ENCODE measurements around the gene XRCC2.
"Not testable (repeated sequence)": the region's sequence is repeated elsewhere in the genome, so short reads cannot be mapped to it uniquely, and the experiment has no call there.

Gene XRCC2

DNA sequence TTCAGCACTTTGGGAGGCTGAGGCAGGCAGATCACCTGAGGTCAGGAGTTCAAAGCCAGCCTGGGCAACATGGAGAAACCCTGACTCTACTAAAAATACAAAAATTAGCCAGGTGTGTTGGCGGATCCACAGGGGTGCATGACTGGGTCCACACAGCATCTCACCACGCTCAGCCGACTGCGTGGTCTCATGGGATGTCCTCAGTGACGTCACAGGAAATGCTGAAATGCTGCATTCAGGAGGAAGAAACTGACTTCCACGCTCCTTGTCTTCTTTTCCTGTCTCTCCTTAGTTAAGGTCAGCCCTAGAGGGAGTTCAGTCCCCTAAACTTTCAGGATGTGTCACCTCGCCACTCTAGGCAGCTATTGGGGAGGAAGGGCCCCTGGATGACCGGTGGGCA lies 42.9 kb downstream of the XRCC2 start:
- no peak for DNase-seq (ENCODE audit: low read depth)
- TF ChIP-seq, protein P1, sequence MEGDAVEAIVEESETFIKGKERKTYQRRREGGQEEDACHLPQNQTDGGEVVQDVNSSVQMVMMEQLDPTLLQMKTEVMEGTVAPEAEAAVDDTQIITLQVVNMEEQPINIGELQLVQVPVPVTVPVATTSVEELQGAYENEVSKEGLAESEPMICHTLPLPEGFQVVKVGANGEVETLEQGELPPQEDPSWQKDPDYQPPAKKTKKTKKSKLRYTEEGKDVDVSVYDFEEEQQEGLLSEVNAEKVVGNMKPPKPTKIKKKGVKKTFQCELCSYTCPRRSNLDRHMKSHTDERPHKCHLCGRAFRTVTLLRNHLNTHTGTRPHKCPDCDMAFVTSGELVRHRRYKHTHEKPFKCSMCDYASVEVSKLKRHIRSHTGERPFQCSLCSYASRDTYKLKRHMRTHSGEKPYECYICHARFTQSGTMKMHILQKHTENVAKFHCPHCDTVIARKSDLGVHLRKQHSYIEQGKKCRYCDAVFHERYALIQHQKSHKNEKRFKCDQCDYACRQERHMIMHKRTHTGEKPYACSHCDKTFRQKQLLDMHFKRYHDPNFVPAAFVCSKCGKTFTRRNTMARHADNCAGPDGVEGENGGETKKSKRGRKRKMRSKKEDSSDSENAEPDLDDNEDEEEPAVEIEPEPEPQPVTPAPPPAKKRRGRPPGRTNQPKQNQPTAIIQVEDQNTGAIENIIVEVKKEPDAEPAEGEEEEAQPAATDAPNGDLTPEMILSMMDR (IDR thresholded peaks at IDR 0.05; ENCODE audit: insufficient read depth, low read depth, low read length, missing control alignments): no peak
- no peak overlapping the region for H3K4me3 ChIP-seq (ENCODE audit: low read length)

DNA sequence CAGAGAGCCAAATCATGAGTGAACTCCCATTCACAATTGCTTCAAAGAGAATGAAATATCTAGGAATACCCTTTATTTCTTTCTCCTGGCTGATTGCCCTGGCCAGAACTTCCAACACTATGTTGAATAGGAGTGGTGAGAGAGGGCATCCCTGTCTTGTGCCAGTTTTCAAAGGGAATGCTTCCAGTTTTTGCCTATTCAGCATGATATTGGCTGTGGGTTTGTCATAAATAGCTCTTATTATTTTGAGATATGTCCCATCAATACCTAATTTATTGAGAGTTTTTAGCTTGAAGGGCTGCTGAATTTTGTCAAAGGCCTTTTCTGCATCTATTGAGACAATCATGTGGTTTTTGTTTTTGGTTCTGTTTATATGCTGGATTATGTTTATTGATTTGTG lies 47.2 kb downstream of the XRCC2 start:
- not testable (repeated sequence) for H3K4me3 ChIP-seq (ENCODE audit: low read length); DNase-seq (ENCODE audit: low read depth)

DNA sequence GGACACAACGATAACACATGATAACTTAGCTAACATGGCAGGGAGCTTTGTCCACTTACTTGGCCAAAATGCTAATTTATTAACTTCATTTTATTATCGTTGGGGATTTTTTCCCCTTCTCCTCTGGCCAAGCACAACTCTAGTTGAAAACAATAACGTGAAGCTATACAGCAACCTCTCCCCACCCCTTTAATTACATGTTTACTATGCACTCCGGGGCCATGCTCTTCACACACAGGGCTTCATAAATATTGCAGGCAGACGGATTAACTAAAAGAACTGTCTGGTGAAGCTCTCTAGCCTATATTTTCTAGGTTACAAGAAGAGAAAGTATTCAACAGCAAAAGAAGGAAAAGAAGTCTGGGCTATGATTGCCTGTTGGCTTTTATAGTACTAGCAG lies 51.7 kb downstream of the XRCC2 start:
- no peak overlapping the region for H3K4me3 ChIP-seq (ENCODE audit: low read length)
- TF ChIP-seq, protein P1 (IDR thresholded peaks at IDR 0.05; ENCODE audit: insufficient read depth, low read depth, low read length, missing control alignments): no peak
- no peak for DNase-seq (ENCODE audit: low read depth)

DNA sequence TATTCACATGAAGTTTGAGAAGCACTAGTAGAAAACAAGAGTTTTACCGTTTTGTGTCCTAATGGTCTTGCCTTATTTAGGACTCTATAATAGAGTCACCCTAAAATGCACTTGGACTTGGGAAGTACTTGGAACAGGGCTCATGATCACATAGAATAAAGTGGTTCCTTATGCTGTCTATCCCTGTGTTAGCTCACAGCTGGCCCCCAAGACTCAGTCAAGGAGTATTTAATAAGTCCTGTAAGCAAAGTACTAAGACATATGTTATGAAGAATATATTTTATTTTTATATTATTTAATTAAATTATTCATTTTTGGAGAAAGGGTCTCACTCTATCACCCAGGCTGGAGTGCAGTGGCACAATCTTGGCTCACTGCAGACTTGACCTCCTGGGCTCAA lies 54.5 kb downstream of the XRCC2 start:
- no peak for DNase-seq (ENCODE audit: low read depth)
- H3K4me3 ChIP-seq (ENCODE audit: low read length): no peak overlapping the region
- TF ChIP-seq, protein P1 (IDR thresholded peaks at IDR 0.05; ENCODE audit: insufficient read depth, low read depth, low read length, missing control alignments): no peak

DNA sequence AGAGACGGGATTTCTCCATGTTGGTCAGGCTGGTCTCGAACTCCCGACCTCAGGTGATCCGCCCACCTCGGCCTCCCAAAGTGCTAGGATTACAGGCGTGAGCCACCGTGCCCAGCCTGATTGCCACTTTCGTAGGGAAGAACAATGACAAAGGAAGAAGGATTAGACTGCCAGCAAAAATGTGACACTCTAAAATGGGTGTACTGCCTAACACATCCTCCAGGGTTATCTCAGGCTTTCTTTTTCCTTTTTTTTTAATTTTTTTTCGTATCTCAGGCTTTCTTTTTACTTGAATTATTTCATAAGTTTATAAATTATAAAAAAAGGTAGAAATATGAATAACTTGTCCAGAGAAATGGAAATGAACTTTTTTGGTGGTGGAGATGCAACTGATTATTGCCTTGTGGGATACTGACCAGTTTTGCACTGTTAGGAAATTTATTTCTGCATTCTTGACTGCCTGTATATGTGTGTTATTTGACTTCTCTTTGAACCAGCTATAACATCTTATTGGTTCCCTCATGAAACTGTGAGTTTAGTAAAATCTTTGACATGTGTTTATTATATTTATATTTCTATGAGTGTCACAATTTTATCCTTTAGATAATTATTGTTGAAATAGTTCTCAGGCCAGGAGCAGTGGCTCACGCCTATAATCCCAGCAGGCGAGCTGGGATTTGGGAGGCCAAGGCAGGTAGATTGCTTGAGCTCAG lies 56.8 kb downstream of the XRCC2 start:
- TF ChIP-seq, protein P1 (IDR thresholded peaks at IDR 0.05; ENCODE audit: insufficient read depth, low read depth, low read length, missing control alignments): no peak
- no peak for DNase-seq (ENCODE audit: low read depth)
- no peak overlapping the region for H3K4me3 ChIP-seq (ENCODE audit: low read length)

DNA sequence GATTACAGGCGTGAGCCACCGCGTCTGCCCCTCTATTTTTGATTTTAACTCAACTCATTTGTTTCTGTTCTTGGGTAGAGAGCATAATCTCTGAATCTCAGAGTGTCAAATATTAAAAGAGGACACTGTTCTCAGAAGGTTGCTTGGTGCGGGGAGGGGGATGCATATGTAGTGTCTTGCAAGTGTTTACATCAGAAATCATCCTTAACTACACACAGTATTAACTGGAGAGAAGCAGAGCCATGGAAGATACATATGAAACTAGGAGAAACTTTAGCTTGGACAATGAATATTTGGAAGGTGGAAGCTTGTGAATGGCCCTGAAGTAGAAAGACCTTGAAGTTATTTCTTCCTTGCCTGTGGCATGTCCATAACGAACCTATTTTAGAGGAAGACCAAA lies 57.5 kb downstream of the XRCC2 start:
- TF ChIP-seq, protein P1 (IDR thresholded peaks at IDR 0.05; ENCODE audit: insufficient read depth, low read depth, low read length, missing control alignments): no peak
- no peak overlapping the region for H3K4me3 ChIP-seq (ENCODE audit: low read length)
- DNase-seq (ENCODE audit: low read depth): no peak

DNA sequence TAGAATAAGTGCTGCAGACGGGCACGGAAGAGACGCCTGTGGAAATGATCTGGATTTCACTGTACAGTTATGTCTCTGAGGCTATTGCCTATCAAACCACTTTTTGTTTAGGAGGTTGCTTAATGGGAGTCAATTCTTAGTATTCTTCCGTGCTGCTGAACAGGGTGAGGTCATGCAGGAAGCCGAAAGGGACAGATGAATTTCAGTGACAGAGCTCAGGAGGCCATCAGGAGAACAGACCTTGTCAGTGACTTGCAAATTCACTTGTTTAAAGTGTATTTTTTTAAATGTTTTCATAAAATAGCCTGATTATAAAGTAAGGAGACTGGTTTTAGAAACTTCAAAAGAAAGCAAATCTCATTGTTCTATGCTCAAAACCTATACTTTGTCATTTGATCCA lies 58.9 kb downstream of the XRCC2 start:
- TF ChIP-seq, protein P1 (IDR thresholded peaks at IDR 0.05; ENCODE audit: insufficient read depth, low read depth, low read length, missing control alignments): no peak
- DNase-seq (ENCODE audit: low read depth): no peak
- H3K4me3 ChIP-seq (ENCODE audit: low read length): no peak overlapping the region

Data from epithelial cell of esophagus (primary cell).